Cardiac muscle cell (in vitro differentiated cells and primary cell): ENCODE data around the gene SLIT3. TPM values are rescaled to one million over a fixed set of nuclear protein-coding genes. Genes with fewer than 3 reads are reported as not detected.

Source experiments
- DNase-seq, 2 donors: peaks; one replicate each; pipeline versions ENCODE4 v3.0.0 to v3.0.0-alpha.2; 2010 to 2017; ENCODE audit warnings: low read depth in 1 of 2, low spot score in 1 of 2
- H3K27ac ChIP-seq: fragments of 200-600 bp; sonication (generic); 2 replicates; pipeline ENCODE4 v1.5.1; 2016
- H3K27me3 ChIP-seq: fragments of 200-600 bp; sonication (generic); 2 replicates; pipeline ENCODE4 v1.6.0; 2016; ENCODE audit warnings: control low read depth
- H3K36me3 ChIP-seq: fragments of 200-600 bp; sonication (generic); 2 replicates; pipeline ENCODE4 v1.5.1; 2016; ENCODE audit warnings: control low read depth
- H3K4me1 ChIP-seq: fragments of 200-600 bp; sonication (generic); 2 replicates; pipeline ENCODE4 v1.8.1; 2017; ENCODE audit warnings: low read depth, mild to moderate bottlenecking, mixed run types
- H3K4me3 ChIP-seq: fragments of 200-600 bp; sonication (generic); 2 replicates; pipeline ENCODE4 v1.5.1; 2016; ENCODE audit warnings: mild to moderate bottlenecking
- H3K9me3 ChIP-seq: fragments of 200-600 bp; sonication (generic); 2 replicates; pipeline ENCODE4 v1.5.1; 2017; ENCODE audit warnings: low read depth, mild to moderate bottlenecking, control low read depth
- polyA plus RNA-seq: library from polyadenylated mRNA; unstranded; fragments of >200 nt; fragmentation: Nextera tagmentation; extraction: Ambion mirVana; gene quantifications from 2 replicates; pipeline ENCODE4 v1.2.1, GENCODE V29; 2016
- total RNA-seq: library from RNA; depleted of rRNA; stranded (reverse); fragments of >200 nt; gene quantifications from 2 replicates; pipeline ENCODE4 v1.2.3, GENCODE V29; 2016
- TF ChIP-seq, protein P1 (sequence below): IDR thresholded peaks from 2 replicates; pipeline ENCODE4 v1.5.1; 2012; ENCODE audit warnings: low read depth, mild to moderate bottlenecking, low read length

Gene SLIT3
- total and polyA plus RNA-seq, 2 experiments from 2014 or later: 50.7 to 111 TPM

DNA sequence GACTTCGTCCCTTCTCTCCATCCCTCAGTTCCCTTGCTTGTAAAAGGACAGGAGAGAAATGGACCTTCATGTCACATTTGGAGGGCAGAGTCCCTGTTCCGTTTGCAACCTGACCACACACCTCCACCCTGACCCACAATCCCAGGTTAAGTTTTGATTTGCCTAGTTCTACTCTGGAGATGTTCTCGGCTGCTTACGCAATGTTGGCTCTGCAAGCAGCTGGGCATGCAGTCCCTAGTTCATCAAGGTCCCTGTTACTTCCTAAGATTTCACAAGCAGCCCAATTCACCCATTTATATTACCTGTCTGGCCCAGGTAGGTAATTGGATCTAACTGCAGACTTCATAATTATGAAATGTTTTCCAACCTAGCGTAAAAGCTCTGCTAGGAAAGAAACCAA lies 28.8 kb downstream of the SLIT3 start:
- H3K36me3 ChIP-seq: no peaks in the 10 kb centered on the region
- no peak overlapping the region for H3K27ac ChIP-seq
- TF ChIP-seq, protein P1, sequence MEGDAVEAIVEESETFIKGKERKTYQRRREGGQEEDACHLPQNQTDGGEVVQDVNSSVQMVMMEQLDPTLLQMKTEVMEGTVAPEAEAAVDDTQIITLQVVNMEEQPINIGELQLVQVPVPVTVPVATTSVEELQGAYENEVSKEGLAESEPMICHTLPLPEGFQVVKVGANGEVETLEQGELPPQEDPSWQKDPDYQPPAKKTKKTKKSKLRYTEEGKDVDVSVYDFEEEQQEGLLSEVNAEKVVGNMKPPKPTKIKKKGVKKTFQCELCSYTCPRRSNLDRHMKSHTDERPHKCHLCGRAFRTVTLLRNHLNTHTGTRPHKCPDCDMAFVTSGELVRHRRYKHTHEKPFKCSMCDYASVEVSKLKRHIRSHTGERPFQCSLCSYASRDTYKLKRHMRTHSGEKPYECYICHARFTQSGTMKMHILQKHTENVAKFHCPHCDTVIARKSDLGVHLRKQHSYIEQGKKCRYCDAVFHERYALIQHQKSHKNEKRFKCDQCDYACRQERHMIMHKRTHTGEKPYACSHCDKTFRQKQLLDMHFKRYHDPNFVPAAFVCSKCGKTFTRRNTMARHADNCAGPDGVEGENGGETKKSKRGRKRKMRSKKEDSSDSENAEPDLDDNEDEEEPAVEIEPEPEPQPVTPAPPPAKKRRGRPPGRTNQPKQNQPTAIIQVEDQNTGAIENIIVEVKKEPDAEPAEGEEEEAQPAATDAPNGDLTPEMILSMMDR: no peak
- H3K9me3 ChIP-seq: no peaks in the 10 kb centered on the region
- DNase-seq: no peak
- H3K27me3 ChIP-seq: no peaks in the 10 kb centered on the region
- H3K4me1 ChIP-seq: peaks cover 9% of the 10 kb centered on the region
- no peak overlapping the region for H3K4me3 ChIP-seq

DNA sequence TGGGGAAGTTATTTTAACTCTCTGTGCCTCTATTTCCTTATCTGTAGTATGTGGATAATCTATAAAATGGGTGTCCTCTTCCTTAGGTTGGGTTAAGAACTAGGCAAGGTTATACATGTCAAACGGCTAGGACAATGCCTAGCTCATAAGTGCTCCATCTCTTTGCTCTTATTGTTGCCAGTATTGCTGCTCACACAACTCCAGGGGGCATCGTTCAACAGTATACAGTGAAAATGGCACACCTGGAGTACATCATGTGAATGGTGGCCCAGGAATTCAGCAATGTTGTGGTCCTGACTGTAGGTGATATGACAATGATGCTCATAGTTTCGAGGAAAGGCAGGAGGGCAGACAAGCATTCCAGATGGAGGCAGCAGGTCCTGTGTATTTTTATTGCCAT lies 30.1 kb downstream of the SLIT3 start:
- H3K27ac ChIP-seq: no peak overlapping the region
- H3K9me3 ChIP-seq: no peaks in the 10 kb centered on the region
- DNase-seq: no peak
- TF ChIP-seq, protein P1: no peak
- H3K36me3 ChIP-seq: no peaks in the 10 kb centered on the region
- no peaks in the 10 kb centered on the region for H3K27me3 ChIP-seq
- H3K4me1 ChIP-seq: peaks cover 9% of the 10 kb centered on the region
- no peak overlapping the region for H3K4me3 ChIP-seq

- H3K27me3 ChIP-seq: no peaks in the 10 kb centered on the region
- TF ChIP-seq, protein P1: no peak
- no peak overlapping the region for H3K27ac ChIP-seq
- no peaks in the 10 kb centered on the region for H3K36me3 ChIP-seq
- no peaks in the 10 kb centered on the region for H3K9me3 ChIP-seq
- DNase-seq: no peak
- H3K4me1 ChIP-seq: peaks cover 9% of the 10 kb centered on the region
- no peak overlapping the region for H3K4me3 ChIP-seq
Measured at GRCh38 chr5:169268019-169268418, 32.9 kb downstream of the SLIT3 start.

GRCh38 chr5:169265888-169266287 lies 35.1 kb downstream of the SLIT3 start:
- TF ChIP-seq, protein P1: no peak
- H3K9me3 ChIP-seq: no peaks in the 10 kb centered on the region
- DNase-seq: no peak
- H3K4me1 ChIP-seq: no peaks in the 10 kb centered on the region
- no peak overlapping the region for H3K4me3 ChIP-seq
- H3K36me3 ChIP-seq: no peaks in the 10 kb centered on the region
- no peak overlapping the region for H3K27ac ChIP-seq
- no peaks in the 10 kb centered on the region for H3K27me3 ChIP-seq

DNA sequence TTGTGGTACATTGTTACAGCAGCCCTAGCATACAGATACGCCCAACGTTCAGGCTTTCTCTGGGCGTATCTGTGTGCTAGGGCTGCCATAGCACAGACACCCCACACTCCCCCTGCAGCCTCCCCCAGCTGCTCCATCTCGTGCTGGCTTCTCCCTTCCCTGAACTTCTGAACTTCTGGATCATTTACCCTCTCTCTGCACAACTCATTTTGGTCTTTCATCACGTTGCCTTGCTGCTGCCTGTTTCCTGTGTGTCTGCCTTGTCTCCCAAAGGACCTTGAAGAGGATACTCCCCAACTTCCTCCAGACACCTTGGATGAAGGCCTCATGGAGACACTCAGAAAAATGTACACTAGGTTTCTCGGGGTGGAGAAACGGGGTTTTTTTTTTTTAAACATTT lies 37.3 kb downstream of the SLIT3 start:
- TF ChIP-seq, protein P1: no peak
- Histone ChIP-seq H3K27ac (no peak overlapping the region), H3K27me3 (no peaks in the 10 kb centered on the region), H3K4me3 (no peak overlapping the region), H3K9me3 (no peaks in the 10 kb centered on the region), H3K4me1 (no peaks in the 10 kb centered on the region), H3K36me3 (no peaks in the 10 kb centered on the region)
- peak in 1 of 2 donors; percentile 34 for DNase-seq
